GM21381 (cell line): ENCODE data around the gene CHRND.

Experiments
- ATAC-seq: cut with Tn5 transposase; IDR thresholded peaks from one replicate; pipeline ENCODE4 v1.9.1; 2021; ENCODE audit warnings: mild to moderate bottlenecking, moderate library complexity; ENCODE audit not compliant: unreplicated experiment

Gene CHRND

GRCh38 chr2:232541195-232541960 lies 15.4 kb downstream of the CHRND start:
- ATAC-seq = no peak

GRCh38 chr2:232541961-232542714 lies 16.2 kb downstream of the CHRND start:
- ATAC-seq = no peak

DNA sequence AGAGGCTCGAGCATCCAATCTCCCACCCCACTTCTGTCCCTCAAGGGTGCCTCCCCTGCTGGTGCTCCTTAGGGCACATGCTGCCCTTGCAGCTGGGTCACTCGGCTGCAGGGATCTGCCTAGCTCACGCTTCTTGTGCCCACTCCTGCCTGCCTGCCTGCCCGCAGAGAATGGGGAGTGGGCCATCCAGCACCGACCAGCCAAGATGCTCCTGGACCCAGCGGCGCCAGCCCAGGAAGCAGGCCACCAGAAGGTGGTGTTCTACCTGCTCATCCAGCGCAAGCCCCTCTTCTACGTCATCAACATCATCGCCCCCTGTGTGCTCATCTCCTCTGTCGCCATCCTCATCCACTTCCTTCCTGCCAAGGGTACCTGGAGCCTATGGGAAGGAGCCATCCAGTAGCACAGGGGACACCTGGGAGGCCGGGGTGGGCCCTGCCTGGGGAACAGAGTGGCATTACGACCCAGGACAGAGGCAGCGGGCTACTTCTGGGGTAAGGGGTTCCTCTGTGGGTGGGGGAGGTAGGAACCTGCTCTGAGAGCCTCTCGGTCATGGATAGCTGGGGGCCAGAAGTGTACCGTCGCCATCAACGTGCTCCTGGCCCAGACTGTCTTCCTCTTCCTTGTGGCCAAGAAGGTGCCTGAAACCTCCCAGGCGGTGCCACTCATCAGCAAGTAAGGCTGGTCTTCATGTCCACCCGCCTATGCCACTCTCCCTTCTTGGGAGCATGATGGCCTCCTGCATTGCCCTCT lies 16.9 kb downstream of the CHRND start:
- ATAC-seq = no peak

- no peak for ATAC-seq
Observed at GRCh38 chr2:232543491-232543890, 17.5 kb downstream of the CHRND start.

DNA sequence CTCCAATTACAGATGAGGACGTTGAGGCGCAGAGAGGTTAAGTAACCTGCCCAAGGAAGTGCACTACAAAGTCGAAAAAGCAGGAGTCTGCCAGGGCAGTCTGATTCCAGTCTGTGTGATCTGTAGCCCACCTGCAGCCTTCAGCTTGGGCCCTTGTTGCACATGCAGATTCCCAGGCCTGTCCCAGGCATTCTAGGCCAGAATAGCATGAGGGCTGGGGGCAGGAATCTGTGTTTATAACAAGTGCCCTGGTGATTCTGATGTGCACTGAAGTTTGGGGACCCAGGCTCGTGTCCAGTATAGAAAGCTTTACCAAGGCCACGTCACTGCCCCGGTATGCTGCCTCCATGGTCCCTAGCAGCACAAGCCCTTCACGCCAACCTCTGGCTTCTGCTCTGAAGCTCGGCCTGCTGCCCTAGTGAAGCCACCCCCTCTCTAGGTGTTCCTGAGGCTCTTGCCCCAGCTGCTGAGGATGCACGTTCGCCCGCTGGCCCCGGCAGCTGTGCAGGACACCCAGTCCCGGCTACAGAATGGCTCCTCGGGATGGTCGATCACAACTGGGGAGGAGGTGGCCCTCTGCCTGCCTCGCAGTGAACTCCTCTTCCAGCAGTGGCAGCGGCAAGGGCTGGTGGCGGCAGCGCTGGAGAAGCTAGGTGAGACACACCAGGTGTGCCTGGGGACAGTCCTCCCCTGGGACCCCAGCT lies 18.1 kb downstream of the CHRND start:
- ATAC-seq = no peak

DNA sequence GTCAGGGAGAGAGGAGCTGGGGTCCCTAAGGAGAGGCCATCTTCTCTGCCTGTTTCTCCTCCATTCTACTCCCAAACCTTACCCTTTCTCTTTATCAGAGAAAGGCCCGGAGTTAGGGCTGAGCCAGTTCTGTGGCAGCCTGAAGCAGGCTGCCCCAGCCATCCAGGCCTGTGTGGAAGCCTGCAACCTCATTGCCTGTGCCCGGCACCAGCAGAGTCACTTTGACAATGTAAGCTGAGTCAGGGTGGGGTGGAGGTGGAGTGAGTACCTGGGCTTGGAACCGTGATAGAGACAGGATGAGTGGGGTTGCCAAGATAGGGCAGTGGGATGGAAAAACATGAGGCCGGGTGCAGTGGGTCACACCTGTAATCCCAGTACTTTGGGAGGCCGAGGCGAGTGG lies 18.7 kb downstream of the CHRND start:
- no peak for ATAC-seq

GRCh38 chr2:232545511-232546375 lies 19.8 kb downstream of the CHRND start:
- no peak for ATAC-seq

DNA sequence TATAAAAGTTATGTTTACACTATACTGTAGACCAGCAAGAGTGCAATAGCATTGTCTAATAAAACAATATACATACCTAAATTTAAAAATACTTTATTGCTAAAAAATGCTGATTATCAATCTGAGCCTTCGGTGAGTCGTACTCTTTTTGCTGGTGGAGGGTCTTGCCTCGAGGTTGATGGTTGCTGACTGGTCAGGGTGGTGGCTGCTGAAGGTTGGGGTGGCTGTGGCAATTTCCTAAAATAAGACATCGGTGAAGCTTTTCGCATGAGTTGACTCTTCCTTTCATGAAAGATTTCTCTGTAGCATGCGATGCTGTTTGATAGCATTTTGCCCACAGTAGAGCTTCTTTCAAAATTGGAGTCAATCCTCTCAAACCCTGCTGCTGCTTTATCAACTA lies 22.0 kb downstream of the CHRND start:
- ATAC-seq = no peak

DNA sequence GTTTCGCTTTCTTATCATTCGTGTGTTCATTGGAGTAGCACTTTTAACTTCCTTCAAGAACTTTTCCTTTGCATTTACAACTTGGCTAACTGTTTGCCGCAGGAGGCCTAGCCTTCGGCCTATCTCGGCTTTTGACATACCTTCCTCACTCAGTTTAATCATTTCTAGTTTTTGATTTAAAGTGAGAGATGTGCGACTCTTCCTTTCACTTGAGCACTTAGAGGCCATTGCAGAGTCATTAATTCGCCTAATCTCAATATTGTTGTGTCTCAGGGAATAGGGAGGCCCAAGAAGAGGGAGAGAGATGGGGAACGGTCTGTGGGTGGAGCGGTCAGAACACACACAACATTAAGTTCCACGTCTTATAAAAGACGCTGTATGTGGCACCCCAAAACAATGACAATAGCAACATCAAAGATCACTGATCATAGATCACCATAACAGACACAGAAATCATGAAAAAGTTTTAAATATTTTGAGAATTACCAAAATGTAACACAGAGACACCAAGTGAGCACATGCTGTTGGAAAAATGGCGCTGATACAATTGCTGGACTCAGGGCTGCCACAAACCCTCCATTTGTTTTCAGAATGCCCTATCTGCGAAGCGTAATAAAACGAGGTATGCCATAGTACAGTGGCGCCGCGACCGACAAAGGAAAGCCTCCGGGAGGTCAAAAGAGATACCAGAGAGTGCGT lies 23.8 kb downstream of the CHRND start:
- no peak for ATAC-seq

DNA sequence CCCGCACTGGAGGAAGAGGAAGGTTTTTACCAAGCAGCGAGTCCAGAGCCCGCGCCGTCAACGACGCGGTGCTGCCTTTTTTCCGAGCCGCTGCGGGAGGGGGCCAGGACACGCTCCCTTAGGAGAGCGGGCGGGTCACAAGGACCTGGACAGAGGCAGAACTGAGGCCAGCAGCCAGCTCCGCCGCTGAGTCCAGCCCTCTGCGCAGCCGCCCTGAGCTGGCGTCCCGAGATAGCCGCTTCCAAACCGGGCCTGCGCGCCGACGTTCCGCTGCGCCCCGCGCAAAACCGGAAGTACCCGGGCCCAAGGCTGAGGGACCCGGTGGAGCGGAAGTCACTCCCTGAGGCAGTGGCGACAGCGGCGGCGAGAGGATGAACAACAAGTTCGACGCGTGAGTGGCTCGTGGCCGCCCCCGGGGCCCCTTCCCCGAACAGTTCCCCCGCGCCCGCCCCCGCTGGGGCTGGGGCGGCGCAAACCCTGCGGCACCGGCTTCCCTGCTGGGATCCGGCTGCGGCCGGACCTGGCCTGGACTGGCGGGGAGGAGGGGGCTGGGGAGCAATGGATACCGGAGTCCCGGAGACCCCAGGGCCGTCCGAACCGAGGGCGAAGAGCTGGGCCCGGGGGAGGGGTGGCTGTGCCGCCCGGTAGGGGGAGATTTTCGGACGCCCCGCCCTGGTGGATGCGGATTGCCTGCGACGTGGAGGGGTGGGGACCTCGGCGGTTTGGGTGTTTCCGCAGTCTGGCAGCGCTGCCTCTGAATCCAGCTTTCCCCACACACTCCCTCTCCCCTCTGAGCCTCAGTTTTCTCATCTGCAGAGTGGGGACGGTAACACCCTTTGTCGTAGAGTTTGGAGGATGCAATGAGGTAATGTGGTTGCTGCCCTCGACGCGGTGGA lies 24.6 kb downstream of the CHRND start, which contains the start of the genes EIF4E2 and TIGD1:
Gene EIF4E2 (plus strand): TSS at position 336 of the 896 bp plus-strand sequence. CDS start 36 bp downstream, at position 372.
Gene TIGD1 (minus strand): TSS at position 204 of the 896 bp plus-strand sequence. CDS start 675 bp downstream, outside the sequence.
- ATAC-seq = peak; percentile 96

GRCh38 chr2:232551250-232551638 lies 25.3 kb downstream of the CHRND start:
- no peak for ATAC-seq

DNA sequence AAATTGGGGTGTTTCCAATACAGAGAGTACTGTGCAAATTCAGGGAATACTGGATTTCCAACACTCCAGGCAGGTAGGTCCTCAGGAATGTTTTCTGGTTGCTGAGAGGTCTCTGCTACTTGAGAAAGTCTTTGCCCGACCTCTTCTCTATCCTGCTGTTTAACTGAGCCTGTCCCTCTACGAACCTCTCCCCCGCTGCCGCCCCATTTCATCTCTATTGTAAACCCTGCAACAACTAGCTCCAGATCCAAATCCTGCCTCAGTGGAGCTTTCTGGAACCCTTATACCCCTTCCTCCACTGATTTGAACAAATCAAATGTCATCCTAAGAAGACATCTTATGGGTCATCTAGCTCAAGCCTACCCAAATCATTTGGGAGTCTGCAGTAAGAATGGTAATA lies 25.8 kb downstream of the CHRND start:
- no peak for ATAC-seq

GRCh38 chr2:232556426-232556825 lies 30.5 kb downstream of the CHRND start:
- no peak for ATAC-seq

DNA sequence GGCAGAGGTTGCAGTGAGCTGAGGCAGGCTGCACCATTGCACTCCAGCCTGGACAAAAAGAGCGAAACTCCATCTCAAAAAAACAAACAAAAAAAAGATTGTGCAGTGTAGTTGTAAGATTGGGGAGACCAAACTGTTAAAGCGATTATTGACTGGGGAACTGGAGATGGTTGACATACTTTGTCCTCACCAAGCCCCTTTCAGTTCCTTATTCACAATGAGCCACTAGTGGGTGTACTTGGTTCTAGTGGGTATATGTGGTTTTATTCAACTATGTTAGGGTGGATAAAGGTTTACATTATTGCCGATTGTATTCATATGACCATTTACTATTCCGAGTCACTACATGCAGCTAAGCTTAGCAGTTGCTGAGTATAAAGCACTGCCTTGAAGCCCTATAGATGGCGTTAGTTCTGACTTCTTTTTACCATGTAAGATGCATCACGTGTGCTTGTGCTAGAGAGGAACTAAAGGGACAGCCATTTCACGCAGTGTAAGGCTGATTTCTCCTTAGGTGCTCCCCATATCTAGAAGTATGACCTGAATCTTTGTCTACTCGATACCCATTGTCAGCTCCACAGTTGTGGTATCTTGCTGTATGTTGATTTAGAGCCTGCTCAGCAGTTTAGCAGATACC lies 36.7 kb downstream of the CHRND start:
- no peak for ATAC-seq

- ATAC-seq = no peak
Observed at GRCh38 chr2:232563580-232563979, 37.6 kb downstream of the CHRND start.

- ATAC-seq = no peak
Observed at GRCh38 chr2:232567721-232568120, 41.8 kb downstream of the CHRND start.

GRCh38 chr2:232568161-232568560 lies 42.2 kb downstream of the CHRND start:
- no peak for ATAC-seq

DNA sequence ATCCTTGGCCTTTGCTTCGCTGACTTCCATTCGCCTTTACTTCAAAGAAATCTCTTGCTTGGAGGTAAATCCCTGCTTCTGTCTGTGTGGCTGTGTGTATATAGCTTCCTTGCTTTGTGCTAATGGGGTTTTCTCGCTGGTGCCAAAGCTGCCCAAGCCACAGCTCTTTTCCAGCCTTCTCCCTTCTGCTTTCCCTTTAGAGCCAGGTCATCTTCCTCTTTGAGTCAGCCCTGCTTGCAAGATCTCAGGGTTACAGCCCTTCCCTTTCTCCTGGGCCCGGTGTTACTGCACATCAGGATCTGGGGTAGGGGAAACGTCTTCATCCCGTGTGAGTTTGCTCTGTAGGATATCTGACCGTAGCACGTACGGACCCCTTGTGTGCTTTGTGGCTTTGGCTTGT lies 43.6 kb downstream of the CHRND start:
- no peak for ATAC-seq
